Stomach (tissue), 9 donors: ENCODE data around the gene TTLL4. TPM values are rescaled to one million over a fixed set of nuclear protein-coding genes. Genes with fewer than 3 reads are reported as not detected.
"Not testable (repeated sequence)": the region's sequence is repeated elsewhere in the genome, so short reads cannot be mapped to it uniquely, and the experiment has no call there.

Experiments
- DNase-seq, 2 donors: peaks; one replicate each; pipeline versions ENCODE4 v3.0.0 to v3.0.0-alpha.2; 2013 to 2019
- H3K27ac ChIP-seq, 5 donors: fragments of 200-600 bp in 4 of 5; sonication (generic) in 4 of 5; one replicate each; pipeline ENCODE4 v1.5.1; 2013 to 2019; ENCODE audit warnings: mild to moderate bottlenecking in 1 of 5, moderate library complexity in 1 of 5
- H3K27me3 ChIP-seq, 3 donors: fragments of 200-600 bp; sonication (generic); one replicate each; pipeline ENCODE4 v1.5.1; 2017 to 2019; ENCODE audit warnings: mixed run types in 1 of 3
- H3K36me3 ChIP-seq, 4 donors: fragments of 200-600 bp; sonication (generic); 1 replicate in 3 of 4; 2 replicates in 1 of 4; pipeline ENCODE4 v1.5.1; 2016 to 2019
- H3K4me1 ChIP-seq, 4 donors: fragments of 200-600 bp; sonication (generic); one replicate each; pipeline ENCODE4 v1.5.1; 2016 to 2019
- H3K4me3 ChIP-seq, 4 donors: fragments of 200-600 bp; sonication (generic) in 3 of 4; one replicate each; pipeline ENCODE4 v1.5.1; 2016 to 2019; ENCODE audit warnings: mild to moderate bottlenecking in 1 of 4
- H3K9me3 ChIP-seq, 4 donors: fragments of 200-600 bp; sonication (generic); one replicate each; pipeline ENCODE4 v1.5.1; 2016 to 2019
- EP300 ChIP-seq: sonication (generic); formaldehyde crosslinking; IDR thresholded peaks from one replicate; pipeline ENCODE4 v1.6.1; 2017; ENCODE audit warnings: antibody characterized with exemption
- POLR2A ChIP-seq, 4 donors: fragments of 450-650 bp; IDR thresholded peaks; one replicate each; pipeline ENCODE4 v1.6.1; 2016; ENCODE audit warnings: antibody characterized with exemption in 4 of 4, control low read depth in 2 of 4, mild to moderate bottlenecking in 1 of 4, moderate library complexity in 1 of 4
- POLR2AphosphoS5 ChIP-seq, 3 donors: sonication (generic); formaldehyde crosslinking; IDR thresholded peaks; one replicate each; pipeline ENCODE4 v1.6.1; 2016; ENCODE audit warnings: antibody characterized with exemption in 3 of 3
- WGBS, 5 donors: extraction: QIAGEN DNeasy Blood & Tissue Kit in 3 of 5; methylation state at CpG; one replicate each; pipeline versions ENCODE4 v1.1.5 to v1.1.7; 2013 to 2018; 5-methylcytosine and 5-hydroxymethylcytosine counted together
- intact Hi-C: fragments of 100-400 bp; cut with DNase I; formaldehyde crosslinking; loops from one replicate; pipeline ENCODE4 v1.15.1; 2023; ENCODE audit warnings: low total_unique reads
- polyA plus RNA-seq, 3 donors: library from polyadenylated mRNA; stranded (reverse); fragments of 200-250 nt; gene quantifications; one replicate each; pipeline ENCODE4 v1.2.3, GENCODE V29; 2013
- total RNA-seq, 5 donors: library from RNA; depleted of rRNA; stranded (reverse); fragments of >200 nt; gene quantifications; one replicate each; pipeline versions ENCODE4 v1.1.0 to v1.2.3, GENCODE V29; 2014 to 2016
- TF ChIP-seq, protein P1 (sequence below), 7 experiments: fragments of 450-650 bp in 4 of 7; fragments of 200-600 bp in 3 of 7; sonication (generic) in 3 of 7; IDR thresholded peaks; one replicate each; pipeline ENCODE4 v1.5.1; 2016 to 2019; ENCODE audit warnings: antibody characterized with exemption in 7 of 7, control low read depth in 2 of 7, mild to moderate bottlenecking in 1 of 7
- donor health status: healthy with polysubstance abuse.
- donor health status: Bipolar disorder and iron deficiency.
- donor health status: healthy.

The TTLL4 gene
- total and polyA plus RNA-seq, 8 donors = 8.8 to 139 (median 13.9) TPM

DNA sequence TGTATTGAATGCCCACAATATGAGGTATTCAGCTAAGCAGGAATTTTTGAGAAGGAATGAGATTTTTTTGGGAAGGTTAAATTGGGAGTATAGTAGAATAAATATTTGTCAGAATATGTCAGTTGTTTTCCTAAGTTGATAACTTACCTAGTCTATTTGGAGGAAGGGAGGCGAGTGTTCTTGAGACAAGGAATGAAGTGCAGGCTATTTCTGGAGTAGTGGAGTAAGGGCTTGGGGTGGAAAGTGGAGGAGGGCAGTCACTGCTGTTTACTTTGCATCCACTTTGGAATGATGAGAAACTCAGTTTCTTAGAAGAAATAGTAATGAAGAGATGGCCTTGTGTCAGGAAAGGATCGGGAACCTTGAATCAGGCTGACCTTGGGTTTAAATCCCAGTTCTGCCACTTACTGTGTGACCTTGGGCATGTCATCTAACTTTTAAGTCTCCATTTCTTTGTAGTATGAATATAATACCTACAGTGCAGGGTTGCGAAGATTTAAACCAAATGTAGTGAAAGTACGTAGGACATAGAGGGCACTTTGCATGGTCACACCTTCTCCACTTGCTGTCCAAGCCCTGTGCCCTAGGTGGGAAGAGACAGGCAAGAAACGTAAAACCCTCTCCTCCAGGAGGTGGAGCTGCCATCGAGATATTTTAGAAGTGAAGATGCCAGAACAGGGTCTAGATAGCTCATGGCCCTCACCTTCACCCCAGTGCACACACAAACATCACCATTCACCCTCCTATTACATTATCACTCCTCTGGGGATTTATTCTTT, 46.2 kb downstream of the TTLL4 start:
- Histone ChIP-seq H3K27ac (no peak overlapping the region), H3K27me3 (no peaks in the 10 kb centered on the region), H3K4me3 (no peak overlapping the region), H3K36me3 (peaks cover 27 to 56% (median 52%) of the 10 kb centered on the region in 4 donors), H3K9me3 (no peaks in the 10 kb centered on the region), H3K4me1 (peaks cover 0 to 5% (median 2%) of the 10 kb centered on the region in 4 donors)
- WGBS, 5 donors = 67 to 81% (median 68%) methylated on average over 6 of the region's 6 CpGs
- TF ChIP-seq POLR2A (IDR thresholded peaks at IDR 0.05) (no peak), EP300 (no peak), POLR2AphosphoS5 (IDR thresholded peaks at IDR 0.05) (no peak)
- TF ChIP-seq, protein P1, sequence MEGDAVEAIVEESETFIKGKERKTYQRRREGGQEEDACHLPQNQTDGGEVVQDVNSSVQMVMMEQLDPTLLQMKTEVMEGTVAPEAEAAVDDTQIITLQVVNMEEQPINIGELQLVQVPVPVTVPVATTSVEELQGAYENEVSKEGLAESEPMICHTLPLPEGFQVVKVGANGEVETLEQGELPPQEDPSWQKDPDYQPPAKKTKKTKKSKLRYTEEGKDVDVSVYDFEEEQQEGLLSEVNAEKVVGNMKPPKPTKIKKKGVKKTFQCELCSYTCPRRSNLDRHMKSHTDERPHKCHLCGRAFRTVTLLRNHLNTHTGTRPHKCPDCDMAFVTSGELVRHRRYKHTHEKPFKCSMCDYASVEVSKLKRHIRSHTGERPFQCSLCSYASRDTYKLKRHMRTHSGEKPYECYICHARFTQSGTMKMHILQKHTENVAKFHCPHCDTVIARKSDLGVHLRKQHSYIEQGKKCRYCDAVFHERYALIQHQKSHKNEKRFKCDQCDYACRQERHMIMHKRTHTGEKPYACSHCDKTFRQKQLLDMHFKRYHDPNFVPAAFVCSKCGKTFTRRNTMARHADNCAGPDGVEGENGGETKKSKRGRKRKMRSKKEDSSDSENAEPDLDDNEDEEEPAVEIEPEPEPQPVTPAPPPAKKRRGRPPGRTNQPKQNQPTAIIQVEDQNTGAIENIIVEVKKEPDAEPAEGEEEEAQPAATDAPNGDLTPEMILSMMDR (IDR thresholded peaks at IDR 0.05) = no peak
- intact Hi-C loops = no loop called here
- DNase-seq = no peak

DNA sequence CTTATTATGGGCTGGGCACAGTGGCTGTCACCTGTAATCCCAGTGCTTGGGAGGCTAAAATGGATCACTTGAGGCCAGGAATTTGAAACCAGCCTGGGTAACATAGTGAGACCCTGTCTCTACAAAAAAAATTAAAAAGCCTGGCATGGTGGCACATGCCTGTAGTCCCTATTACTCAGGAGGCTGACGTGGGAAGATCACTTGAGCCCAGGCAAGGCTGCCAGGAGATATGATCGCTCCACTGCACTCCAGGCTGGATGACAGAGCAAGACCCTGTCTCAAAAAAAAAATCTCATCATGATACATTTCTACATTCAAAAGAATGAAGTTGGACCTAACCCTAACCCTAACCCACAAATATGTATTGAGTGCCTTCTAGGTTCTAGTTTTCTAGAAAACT, 51.2 kb downstream of the TTLL4 start:
- no peaks in the 10 kb centered on the region for H3K9me3 ChIP-seq
- intact Hi-C loops = no loop called here
- TF ChIP-seq POLR2A (IDR thresholded peaks at IDR 0.05) (no peak), POLR2AphosphoS5 (IDR thresholded peaks at IDR 0.05) (no peak)
- no peaks in the 10 kb centered on the region for H3K27me3 ChIP-seq
- no peak overlapping the region for H3K4me3 ChIP-seq
- H3K27ac ChIP-seq = no peak overlapping the region
- WGBS, 5 donors = 81 to 92% (median 86%) methylated on average over 2 of the region's 2 CpGs
- H3K36me3 ChIP-seq = peaks cover 0 to 11% (median 9%) of the 10 kb centered on the region in 4 donors
- H3K4me1 ChIP-seq = peaks cover 0 to under 1% (median 0%) of the 10 kb centered on the region in 4 donors
- DNase-seq = no peak

DNA sequence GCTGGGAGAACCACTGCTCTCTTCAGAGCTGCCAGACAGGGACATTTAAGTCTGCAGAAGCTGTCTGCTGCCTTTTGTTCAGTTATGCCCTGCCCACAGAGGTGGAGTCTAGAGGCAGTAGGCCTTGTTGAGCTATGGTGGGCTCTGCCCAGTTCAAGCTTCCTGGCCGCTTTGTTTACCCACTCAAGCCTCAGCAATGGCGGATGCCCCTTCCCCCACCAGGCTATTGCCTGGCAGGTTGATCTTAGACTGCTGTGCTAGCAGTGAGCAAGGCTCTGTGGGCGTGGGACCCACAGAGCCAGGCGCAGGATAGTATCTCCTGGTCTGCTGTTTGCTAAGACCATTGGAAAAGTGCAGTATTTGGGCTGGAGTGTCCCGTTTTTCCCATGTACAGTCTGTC, 62.1 kb downstream of the TTLL4 start:
- WGBS, 5 donors = 57 to 97% (median 86%) methylated on average over 2 to 5 of the region's 5 CpGs
- H3K4me3 ChIP-seq, H3K36me3 ChIP-seq, intact Hi-C loops, DNase-seq, H3K27me3 ChIP-seq, H3K4me1 ChIP-seq, H3K27ac ChIP-seq: not testable (repeated sequence)
- H3K9me3 ChIP-seq = peaks cover 0 to 13% (median 4%) of the 10 kb centered on the region in 4 donors

DNA sequence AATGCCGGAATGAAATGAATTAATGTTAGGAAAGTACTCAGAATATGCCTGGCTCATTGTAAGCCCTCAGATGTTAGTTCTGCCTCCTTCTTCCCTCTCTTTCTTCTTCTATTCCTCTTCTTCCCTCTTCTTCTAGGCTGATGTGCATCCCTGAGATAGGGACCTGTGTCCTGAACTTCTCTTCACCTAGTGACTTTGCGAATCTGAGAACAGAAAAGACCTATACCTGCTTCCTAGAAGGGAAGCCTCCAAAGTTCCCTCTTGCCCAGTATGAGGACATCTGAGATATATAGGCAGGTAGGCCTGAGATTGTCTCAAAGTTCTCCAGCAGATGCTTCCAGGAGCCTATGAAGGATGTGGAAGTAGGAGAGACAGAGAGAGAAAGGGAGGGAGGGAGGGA, 63.2 kb downstream of the TTLL4 start:
- Histone ChIP-seq H3K4me3 (no peak overlapping the region), H3K27ac (no peak overlapping the region), H3K4me1 (no peaks in the 10 kb centered on the region), H3K27me3 (no peaks in the 10 kb centered on the region), H3K36me3 (no peaks in the 10 kb centered on the region), H3K9me3 (peaks cover 0 to 13% (median 4%) of the 10 kb centered on the region in 4 donors)
- TF ChIP-seq EP300 = no peak
- no peak for TF ChIP-seq POLR2A (IDR thresholded peaks at IDR 0.05)
- TF ChIP-seq, protein P1 (IDR thresholded peaks at IDR 0.05) = no peak
- TF ChIP-seq POLR2AphosphoS5 (IDR thresholded peaks at IDR 0.05) = no peak
- 92 to 100% (median 98%) methylated on average over 2 of the region's 2 CpGs for WGBS, 5 donors
- intact Hi-C loops = no loop called here
- DNase-seq = no peak

DNA sequence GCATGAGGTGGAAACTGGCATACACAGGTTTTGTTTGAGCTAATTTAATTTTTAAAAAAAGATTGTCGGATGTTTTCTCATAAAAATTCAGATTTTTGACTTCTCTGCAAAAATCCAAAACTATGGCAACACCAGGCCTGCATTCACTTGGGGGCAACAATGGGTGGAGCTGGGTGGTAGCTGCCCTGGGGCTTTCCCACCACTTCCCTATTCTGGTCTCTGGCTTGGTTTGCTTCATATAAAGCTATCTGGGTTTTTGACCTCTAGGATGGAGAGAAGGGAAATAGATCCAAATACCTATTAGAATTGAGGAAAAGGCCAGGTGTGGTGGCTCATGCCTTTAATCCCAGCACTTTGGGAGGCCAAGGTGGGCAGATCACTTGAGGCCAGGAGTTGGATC, 65.9 kb downstream of the TTLL4 start:
- Histone ChIP-seq H3K27me3 (peaks cover 0 to under 1% (median 0%) of the 10 kb centered on the region in 3 donors), H3K36me3 (no peaks in the 10 kb centered on the region), H3K4me1 (peaks cover 8 to 11% (median 9%) of the 10 kb centered on the region in 4 donors), H3K9me3 (peaks cover 0 to 13% (median 4%) of the 10 kb centered on the region in 4 donors), H3K4me3 (no peak overlapping the region), H3K27ac (no peak overlapping the region)
- intact Hi-C loops = no loop called here
- no peak for TF ChIP-seq EP300
- TF ChIP-seq POLR2AphosphoS5 (IDR thresholded peaks at IDR 0.05) = no peak
- TF ChIP-seq, protein P1 (IDR thresholded peaks at IDR 0.05) = no peak
- no peak for TF ChIP-seq POLR2A (IDR thresholded peaks at IDR 0.05)
- 93 to 97% (median 94%) methylated on average over 1 of the region's 1 CpG for WGBS, 5 donors
- DNase-seq = no peak
